ENCODE results near the gene FBLN1.

- TF ChIP-seq POLR2A (IDR thresholded peaks at IDR 0.05; ENCODE audit: low read depth, low read length): no peak
- TF ChIP-seq POLR2AphosphoS5 (IDR thresholded peaks at IDR 0.05; ENCODE audit: insufficient read depth, low read depth, low read length): no peak
- TF ChIP-seq, protein P1, sequence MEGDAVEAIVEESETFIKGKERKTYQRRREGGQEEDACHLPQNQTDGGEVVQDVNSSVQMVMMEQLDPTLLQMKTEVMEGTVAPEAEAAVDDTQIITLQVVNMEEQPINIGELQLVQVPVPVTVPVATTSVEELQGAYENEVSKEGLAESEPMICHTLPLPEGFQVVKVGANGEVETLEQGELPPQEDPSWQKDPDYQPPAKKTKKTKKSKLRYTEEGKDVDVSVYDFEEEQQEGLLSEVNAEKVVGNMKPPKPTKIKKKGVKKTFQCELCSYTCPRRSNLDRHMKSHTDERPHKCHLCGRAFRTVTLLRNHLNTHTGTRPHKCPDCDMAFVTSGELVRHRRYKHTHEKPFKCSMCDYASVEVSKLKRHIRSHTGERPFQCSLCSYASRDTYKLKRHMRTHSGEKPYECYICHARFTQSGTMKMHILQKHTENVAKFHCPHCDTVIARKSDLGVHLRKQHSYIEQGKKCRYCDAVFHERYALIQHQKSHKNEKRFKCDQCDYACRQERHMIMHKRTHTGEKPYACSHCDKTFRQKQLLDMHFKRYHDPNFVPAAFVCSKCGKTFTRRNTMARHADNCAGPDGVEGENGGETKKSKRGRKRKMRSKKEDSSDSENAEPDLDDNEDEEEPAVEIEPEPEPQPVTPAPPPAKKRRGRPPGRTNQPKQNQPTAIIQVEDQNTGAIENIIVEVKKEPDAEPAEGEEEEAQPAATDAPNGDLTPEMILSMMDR (IDR thresholded peaks at IDR 0.05; ENCODE audit: extremely low read depth in 1 of 2, insufficient read depth in 1 of 2, low read depth in 1 of 2, low read length in 2 of 2): no peak
- no peak for TF ChIP-seq EZH2 (IDR thresholded peaks at IDR 0.05; ENCODE audit: borderline replicate concordance, low read depth, low read length, severe bottlenecking)
- TF ChIP-seq MAX (IDR thresholded peaks at IDR 0.05; ENCODE audit: insufficient read depth, insufficient read length): no peak
These were observed 47.5 kb upstream of the FBLN1 start for GRCh38 chr22:45455212-45455611.

Data from endothelial cell of umbilical vein (primary cell).